NCI-H460 (cell line): ENCODE results near the gene HSPG2. TPM values are rescaled to one million over a fixed set of nuclear protein-coding genes. Genes with fewer than 3 reads are reported as not detected.
"Not testable (repeated sequence)": the region's sequence is repeated elsewhere in the genome, so short reads cannot be mapped to it uniquely, and the experiment has no call there.

Experiments
- DNase-seq: peaks from one replicate; pipeline ENCODE4 v3.0.0-alpha.2; 2016; ENCODE audit warnings: low read depth; ENCODE audit errors: extremely low read depth
- total RNA-seq: library from RNA; depleted of rRNA; stranded (reverse); fragments of >200 nt; shearing (Covaris generic); gene quantifications from 2 replicates; pipeline ENCODE4 v1.2.3, GENCODE V29; 2014

Gene HSPG2
- total RNA-seq, 1 experiment from 2014 or later = 35.5 TPM

- DNase-seq = no peak
These were observed 122.0 kb downstream of the HSPG2 start for GRCh38 chr1:21814981-21815582.

- no peak for DNase-seq
These were observed 122.7 kb downstream of the HSPG2 start for GRCh38 chr1:21814241-21814918.

- DNase-seq = no peak
These were observed 123.6 kb downstream of the HSPG2 start for GRCh38 chr1:21813542-21813941.

GRCh38 chr1:21811875-21812305 lies 125.2 kb downstream of the HSPG2 start, which contains the start of gene LDLRAD2:
TSS of gene LDLRAD2 (plus strand) at chr1:21812265. CDS start at chr1:21812452, 187 bp downstream.
- no peak for DNase-seq

- DNase-seq = no peak
These were observed 132.6 kb downstream of the HSPG2 start for GRCh38 chr1:21804536-21804935.

- no peak for DNase-seq
These were observed 136.0 kb downstream of the HSPG2 start for GRCh38 chr1:21801100-21801499.

- DNase-seq = no peak
These were observed 137.4 kb downstream of the HSPG2 start for GRCh38 chr1:21799730-21800129.

- no peak for DNase-seq
These were observed 142.0 kb downstream of the HSPG2 start for GRCh38 chr1:21795075-21795474.

- no peak for DNase-seq
These were observed 142.5 kb downstream of the HSPG2 start for GRCh38 chr1:21794656-21795055.

- DNase-seq = no peak
These were observed 144.0 kb downstream of the HSPG2 start for GRCh38 chr1:21793104-21793503.

GRCh38 chr1:21786640-21787039 lies 150.5 kb downstream of the HSPG2 start:
- DNase-seq = no peak

- DNase-seq = not testable (repeated sequence)
These were observed 151.3 kb downstream of the HSPG2 start for GRCh38 chr1:21785764-21786163.

GRCh38 chr1:21783679-21784603 lies 153.2 kb downstream of the HSPG2 start:
- no peak for DNase-seq

GRCh38 chr1:21782868-21783678 lies 154.0 kb downstream of the HSPG2 start, which contains the start of gene USP48:
TSS of gene USP48 (minus strand) at chr1:21783149. CDS start at chr1:21782957, 192 bp downstream.
- peak; percentile 91 for DNase-seq

- DNase-seq = no peak
These were observed 154.7 kb downstream of the HSPG2 start for GRCh38 chr1:21782349-21782867.

- no peak for DNase-seq
These were observed 155.2 kb downstream of the HSPG2 start for GRCh38 chr1:21781815-21782348.

GRCh38 chr1:21779613-21780521 lies 157.2 kb downstream of the HSPG2 start:
- DNase-seq = no peak

GRCh38 chr1:21778405-21778727 lies 158.7 kb downstream of the HSPG2 start:
- no peak for DNase-seq

- not testable (repeated sequence) for DNase-seq
These were observed 160.2 kb downstream of the HSPG2 start for GRCh38 chr1:21776925-21777324.
